Smooth muscle cell (in vitro differentiated cells): ENCODE results near the gene TEX13B. TPM values are rescaled to one million over a fixed set of nuclear protein-coding genes. Genes with fewer than 3 reads are reported as not detected.
"Not testable (repeated sequence)": the region's sequence is repeated elsewhere in the genome, so short reads cannot be mapped to it uniquely, and the experiment has no call there.

ENCODE experiments used
- DNase-seq: peaks from one replicate; lab custom pipeline; 2025; ENCODE audit not compliant: unreplicated experiment; lab: John Stamatoyannopoulos, UW
- H2AFZ ChIP-seq: fragments of 200-600 bp; sonication (generic); 2 replicates; pipeline ENCODE4 v1.6.0; 2016; ENCODE audit warnings: antibody characterized with exemption, low read depth, mild to moderate bottlenecking
- H3F3A ChIP-seq: fragments of 200-600 bp; sonication (generic); 2 replicates; pipeline ENCODE4 v1.6.0; 2017; ENCODE audit warnings: antibody characterized with exemption, low read depth
- H3K27ac ChIP-seq: fragments of 200-600 bp; sonication (generic); 2 replicates; pipeline ENCODE4 v1.5.1; 2016; ENCODE audit warnings: low read depth, mild to moderate bottlenecking
- H3K27me3 ChIP-seq: fragments of 200-600 bp; sonication (generic); 2 replicates; pipeline ENCODE4 v1.6.1; 2016; ENCODE audit warnings: low read depth, mild to moderate bottlenecking
- H3K36me3 ChIP-seq: fragments of 200-600 bp; sonication (generic); 2 replicates; pipeline ENCODE4 v1.5.1; 2016; ENCODE audit warnings: low read depth
- H3K4me1 ChIP-seq: fragments of 200-600 bp; sonication (generic); 2 replicates; pipeline ENCODE4 v1.5.1; 2016; ENCODE audit warnings: low read depth
- H3K4me2 ChIP-seq: fragments of 200-600 bp; sonication (generic); 2 replicates; pipeline ENCODE4 v1.6.0; 2016; ENCODE audit warnings: mild to moderate bottlenecking
- H3K4me3 ChIP-seq: fragments of 200-600 bp; sonication (generic); 2 replicates; pipeline ENCODE4 v1.5.1; 2016; ENCODE audit warnings: mild to moderate bottlenecking
- H3K79me2 ChIP-seq: fragments of 200-600 bp; sonication (generic); 2 replicates; pipeline ENCODE4 v1.6.0; 2016; ENCODE audit warnings: low read depth, mild to moderate bottlenecking
- H3K9ac ChIP-seq: fragments of 200-600 bp; sonication (generic); 2 replicates; pipeline ENCODE4 v1.6.0; 2016; ENCODE audit warnings: low read depth
- H3K9me3 ChIP-seq: fragments of 200-600 bp; sonication (generic); replicated peaks from 2 replicates; pipeline ENCODE4 v1.5.1; 2016; ENCODE audit warnings: low read depth
- H4K20me1 ChIP-seq: fragments of 200-600 bp; sonication (generic); 2 replicates; pipeline ENCODE4 v1.6.0; 2016; ENCODE audit warnings: low read depth
- CTCF ChIP-seq: fragments of 200-600 bp; sonication (generic); IDR thresholded peaks from 2 replicates; pipeline ENCODE4 v1.5.1; 2017; ENCODE audit warnings: borderline replicate concordance, mild to moderate bottlenecking, antibody characterized with exemption; ENCODE audit not compliant: insufficient read depth, poor library complexity, severe bottlenecking
- WGBS: methylation state at CpG from one replicate; pipeline ENCODE4 v1.1.7; 2016; ENCODE audit warnings: low lambda C conversion rate; 5-methylcytosine and 5-hydroxymethylcytosine counted together
- polyA plus RNA-seq: library from polyadenylated mRNA; unstranded; fragments of >200 nt; fragmentation: Nextera tagmentation; extraction: Ambion mirVana; gene quantifications from 2 replicates; pipeline ENCODE4 v1.2.1, GENCODE V29; 2016
- total RNA-seq: library from RNA; depleted of rRNA; stranded (reverse); fragments of >200 nt; gene quantifications from 2 replicates; pipeline ENCODE4 v1.2.3, GENCODE V29; 2014

Gene TEX13B
- total and polyA plus RNA-seq, 2 experiments from 2014 or later = not detected

- 67% methylated on average over 4 of the region's 4 CpGs for WGBS
- H4K20me1 ChIP-seq = no peaks in the 10 kb centered on the region
- no peak overlapping the region for H3K27ac ChIP-seq
- no peaks in the 10 kb centered on the region for H3K4me1 ChIP-seq
- TF ChIP-seq CTCF = no peak
- no peak for DNase-seq
- no peaks in the 10 kb centered on the region for H3K9me3 ChIP-seq
- H3K9ac ChIP-seq = no peak overlapping the region
- no peak overlapping the region for H3K4me2 ChIP-seq
- no peaks in the 10 kb centered on the region for H3K27me3 ChIP-seq
- H2AFZ ChIP-seq = no peak overlapping the region
- no peak overlapping the region for H3K4me3 ChIP-seq
- no peaks in the 10 kb centered on the region for H3K36me3 ChIP-seq
- no peaks in the 10 kb centered on the region for H3F3A ChIP-seq
- no peaks in the 10 kb centered on the region for H3K79me2 ChIP-seq
Measured at GRCh38 chrX:107978071-107978470, 4.1 kb downstream of the TEX13B start.

- Histone ChIP-seq H2AFZ (no peak overlapping the region), H3K4me2 (no peak overlapping the region), H3K79me2 (no peaks in the 10 kb centered on the region), H3F3A (no peaks in the 10 kb centered on the region), H3K4me1 (no peaks in the 10 kb centered on the region), H3K4me3 (no peak overlapping the region), H4K20me1 (no peaks in the 10 kb centered on the region), H3K27ac (no peak overlapping the region), H3K9ac (no peak overlapping the region), H3K36me3 (no peaks in the 10 kb centered on the region), H3K9me3 (no peaks in the 10 kb centered on the region), H3K27me3 (no peaks in the 10 kb centered on the region)
- 62% methylated on average over 3 of the region's 3 CpGs for WGBS
- no peak for DNase-seq
- TF ChIP-seq CTCF = no peak
Measured at GRCh38 chrX:107971636-107972035, 10.5 kb downstream of the TEX13B start.

- no peaks in the 10 kb centered on the region for H3K79me2 ChIP-seq
- no peaks in the 10 kb centered on the region for H3K9me3 ChIP-seq
- DNase-seq = no peak
- no peaks in the 10 kb centered on the region for H4K20me1 ChIP-seq
- no peaks in the 10 kb centered on the region for H3K36me3 ChIP-seq
- no peak overlapping the region for H2AFZ ChIP-seq
- H3K4me3 ChIP-seq = no peak overlapping the region
- H3K9ac ChIP-seq = no peak overlapping the region
- no peaks in the 10 kb centered on the region for H3K27me3 ChIP-seq
- H3K4me2 ChIP-seq = no peak overlapping the region
- no peak overlapping the region for H3K27ac ChIP-seq
- no peak for TF ChIP-seq CTCF
- no peaks in the 10 kb centered on the region for H3F3A ChIP-seq
- WGBS = 47% methylated on average over 2 of the region's 2 CpGs
- H3K4me1 ChIP-seq = no peaks in the 10 kb centered on the region
Measured at GRCh38 chrX:107970073-107970472, 12.1 kb downstream of the TEX13B start.

- no peak for TF ChIP-seq CTCF
Measured at GRCh38 chrX:107968623-107969022, 13.5 kb downstream of the TEX13B start.

GRCh38 chrX:107955337-107955736 lies 26.8 kb downstream of the TEX13B start:
- H3K4me1 ChIP-seq = not testable (repeated sequence)

More at GRCh38 chrX:107968623-107969022, 13.5 kb downstream of the TEX13B start:
- WGBS = 75% methylated on average over 5 of the region's 5 CpGs
- H3K4me3 ChIP-seq = no peak overlapping the region
- no peak overlapping the region for H3K9ac ChIP-seq
- H3K36me3 ChIP-seq = no peaks in the 10 kb centered on the region
- H3K79me2 ChIP-seq = no peaks in the 10 kb centered on the region
- no peak overlapping the region for H3K4me2 ChIP-seq
- no peaks in the 10 kb centered on the region for H3K9me3 ChIP-seq
- no peak overlapping the region for H3K27ac ChIP-seq
- H3K4me1 ChIP-seq = no peaks in the 10 kb centered on the region
- H3F3A ChIP-seq = no peaks in the 10 kb centered on the region
- H2AFZ ChIP-seq = no peak overlapping the region
- no peaks in the 10 kb centered on the region for H4K20me1 ChIP-seq
- no peak for DNase-seq
- H3K27me3 ChIP-seq = no peaks in the 10 kb centered on the region

More at GRCh38 chrX:107955337-107955736, 26.8 kb downstream of the TEX13B start:
- not testable (repeated sequence) for H3K9ac ChIP-seq, H2AFZ ChIP-seq, H3K4me3 ChIP-seq, H3K9me3 ChIP-seq, DNase-seq, H3F3A ChIP-seq, H3K27ac ChIP-seq, H3K36me3 ChIP-seq, H4K20me1 ChIP-seq, H3K27me3 ChIP-seq, H3K4me2 ChIP-seq, H3K79me2 ChIP-seq
